KOPT-K1 (cell line): ENCODE data around the gene FGG.

Source experiments
- H3K27ac ChIP-seq: fragments of 200-600 bp; sonication (generic); 2 replicates; pipeline ENCODE4 v1.5.1; 2016; ENCODE audit warnings: antibody characterized with exemption, mild to moderate bottlenecking, low read depth, low read length; ENCODE audit not compliant: poor library complexity, severe bottlenecking
- H3K36me3 ChIP-seq: fragments of 200-600 bp; sonication (generic); 2 replicates; pipeline ENCODE4 v1.5.1; 2017; ENCODE audit warnings: antibody characterized with exemption, mild to moderate bottlenecking, low read length, moderate library complexity; ENCODE audit not compliant: insufficient read depth
- H3K9me3 ChIP-seq: fragments of 200-600 bp; sonication (generic); 2 replicates; pipeline ENCODE4 v1.5.1; 2017; ENCODE audit warnings: antibody characterized with exemption, low read length, mild to moderate bottlenecking; ENCODE audit not compliant: insufficient read depth, poor library complexity, severe bottlenecking

Gene FGG

GRCh38 chr4:154583677-154584076 lies 28.8 kb downstream of the FGG start:
- Histone ChIP-seq H3K27ac (no peak overlapping the region), H3K9me3 (no peaks in the 10 kb centered on the region), H3K36me3 (no peaks in the 10 kb centered on the region)

- no peaks in the 10 kb centered on the region for H3K9me3 ChIP-seq
- no peaks in the 10 kb centered on the region for H3K36me3 ChIP-seq
- no peak overlapping the region for H3K27ac ChIP-seq
Observed at GRCh38 chr4:154583230-154583629, 29.2 kb downstream of the FGG start.

- no peak overlapping the region for H3K27ac ChIP-seq
- H3K9me3 ChIP-seq = no peaks in the 10 kb centered on the region
- H3K36me3 ChIP-seq = no peaks in the 10 kb centered on the region
Observed at GRCh38 chr4:154582723-154583122, 29.7 kb downstream of the FGG start.

GRCh38 chr4:154579927-154580326 lies 32.5 kb downstream of the FGG start:
- no peaks in the 10 kb centered on the region for H3K9me3 ChIP-seq
- H3K36me3 ChIP-seq = no peaks in the 10 kb centered on the region
- H3K27ac ChIP-seq = no peak overlapping the region

GRCh38 chr4:154578919-154579318 lies 33.5 kb downstream of the FGG start:
- no peaks in the 10 kb centered on the region for H3K9me3 ChIP-seq
- no peaks in the 10 kb centered on the region for H3K36me3 ChIP-seq
- H3K27ac ChIP-seq = no peak overlapping the region

GRCh38 chr4:154577324-154577723 lies 35.1 kb downstream of the FGG start:
- Histone ChIP-seq H3K36me3 (no peaks in the 10 kb centered on the region), H3K9me3 (no peaks in the 10 kb centered on the region), H3K27ac (no peak overlapping the region)

- Histone ChIP-seq H3K9me3 (no peaks in the 10 kb centered on the region), H3K36me3 (no peaks in the 10 kb centered on the region), H3K27ac (no peak overlapping the region)
Observed at GRCh38 chr4:154574311-154574710, 38.1 kb downstream of the FGG start.

- Histone ChIP-seq H3K36me3 (no peaks in the 10 kb centered on the region), H3K9me3 (no peaks in the 10 kb centered on the region), H3K27ac (no peak overlapping the region)
Observed at GRCh38 chr4:154573190-154573870, 39.1 kb downstream of the FGG start.

GRCh38 chr4:154569584-154569983 lies 42.9 kb downstream of the FGG start:
- Histone ChIP-seq H3K36me3 (no peaks in the 10 kb centered on the region), H3K27ac (no peak overlapping the region), H3K9me3 (no peaks in the 10 kb centered on the region)

GRCh38 chr4:154569028-154569427 lies 43.4 kb downstream of the FGG start:
- Histone ChIP-seq H3K36me3 (no peaks in the 10 kb centered on the region), H3K27ac (no peak overlapping the region)

GRCh38 chr4:154566639-154567204 lies 45.7 kb downstream of the FGG start:
- Histone ChIP-seq H3K36me3 (no peaks in the 10 kb centered on the region), H3K27ac (no peak overlapping the region), H3K9me3 (no peaks in the 10 kb centered on the region)

More at GRCh38 chr4:154569028-154569427, 43.4 kb downstream of the FGG start:
- no peaks in the 10 kb centered on the region for H3K9me3 ChIP-seq

GRCh38 chr4:154565704-154566103 lies 46.8 kb downstream of the FGG start:
- H3K36me3 ChIP-seq = no peaks in the 10 kb centered on the region

GRCh38 chr4:154564311-154564710 lies 48.1 kb downstream of the FGG start:
- H3K36me3 ChIP-seq = no peaks in the 10 kb centered on the region
- H3K9me3 ChIP-seq = no peaks in the 10 kb centered on the region
- no peak overlapping the region for H3K27ac ChIP-seq

More at GRCh38 chr4:154565704-154566103, 46.8 kb downstream of the FGG start:
- Histone ChIP-seq H3K9me3 (no peaks in the 10 kb centered on the region), H3K27ac (no peak overlapping the region)

GRCh38 chr4:154562697-154563254 lies 49.7 kb downstream of the FGG start, which contains the start of gene FGB:
Gene FGB (plus strand): TSS chr4:154563011. CDS start chr4:154563019, 8 bp downstream.
- Histone ChIP-seq H3K9me3 (no peaks in the 10 kb centered on the region), H3K27ac (no peak within 1 kb of the TSS), H3K36me3 (no peaks in the 10 kb centered on the region)

GRCh38 chr4:154560824-154561231 lies 51.6 kb downstream of the FGG start:
- Histone ChIP-seq H3K9me3 (no peaks in the 10 kb centered on the region), H3K27ac (no peak overlapping the region), H3K36me3 (no peaks in the 10 kb centered on the region)

GRCh38 chr4:154560419-154560801 lies 52.0 kb downstream of the FGG start:
- Histone ChIP-seq H3K9me3 (no peaks in the 10 kb centered on the region), H3K27ac (no peak overlapping the region), H3K36me3 (no peaks in the 10 kb centered on the region)
